Breast epithelium (tissue), 3 donors: Measurements from ENCODE around the gene STAT1.

Source experiments
- POLR2AphosphoS5 ChIP-seq, 3 donors: sonication (generic); formaldehyde crosslinking; IDR thresholded peaks; one replicate each; pipeline ENCODE4 v1.6.1; 2017; ENCODE audit warnings: antibody characterized with exemption in 3 of 3
- TF ChIP-seq, protein P1 (sequence below), 3 donors: fragments of 450-650 bp; IDR thresholded peaks; one replicate each; pipeline ENCODE4 v1.5.1; 2016 to 2017; ENCODE audit warnings: antibody characterized with exemption in 3 of 3, mild to moderate bottlenecking in 3 of 3, moderate library complexity in 3 of 3

GRCh38 chr2:191012845-191013681, 908 bp downstream of the STAT1 start:
- TF ChIP-seq POLR2AphosphoS5 (IDR thresholded peaks at IDR 0.05) = no peak
- TF ChIP-seq, protein P1, sequence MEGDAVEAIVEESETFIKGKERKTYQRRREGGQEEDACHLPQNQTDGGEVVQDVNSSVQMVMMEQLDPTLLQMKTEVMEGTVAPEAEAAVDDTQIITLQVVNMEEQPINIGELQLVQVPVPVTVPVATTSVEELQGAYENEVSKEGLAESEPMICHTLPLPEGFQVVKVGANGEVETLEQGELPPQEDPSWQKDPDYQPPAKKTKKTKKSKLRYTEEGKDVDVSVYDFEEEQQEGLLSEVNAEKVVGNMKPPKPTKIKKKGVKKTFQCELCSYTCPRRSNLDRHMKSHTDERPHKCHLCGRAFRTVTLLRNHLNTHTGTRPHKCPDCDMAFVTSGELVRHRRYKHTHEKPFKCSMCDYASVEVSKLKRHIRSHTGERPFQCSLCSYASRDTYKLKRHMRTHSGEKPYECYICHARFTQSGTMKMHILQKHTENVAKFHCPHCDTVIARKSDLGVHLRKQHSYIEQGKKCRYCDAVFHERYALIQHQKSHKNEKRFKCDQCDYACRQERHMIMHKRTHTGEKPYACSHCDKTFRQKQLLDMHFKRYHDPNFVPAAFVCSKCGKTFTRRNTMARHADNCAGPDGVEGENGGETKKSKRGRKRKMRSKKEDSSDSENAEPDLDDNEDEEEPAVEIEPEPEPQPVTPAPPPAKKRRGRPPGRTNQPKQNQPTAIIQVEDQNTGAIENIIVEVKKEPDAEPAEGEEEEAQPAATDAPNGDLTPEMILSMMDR (IDR thresholded peaks at IDR 0.05) = no peak
